ENCODE measurements around the gene MRPS34.

MRPS34 gene

GRCh38 chr16:1723450-1724147 lies 49.3 kb downstream of the MRPS34 start:
- peak; percentile 32 for DNase-seq
